ENCODE measurements around the gene LONRF2. TPM values are rescaled to one million over a fixed set of nuclear protein-coding genes. Genes with fewer than 3 reads are reported as not detected.
A peak's percentile ranks its signal among the peaks of the same experiment; 100 is the strongest.

Gene LONRF2
- total and polyA plus RNA-seq, 8 donors: 2.5 to 4.6 (median 3.4) TPM

GRCh38 chr2:100320547-100321178 lies 1.6 kb downstream of the LONRF2 start:
- DNase-seq: no peak
- H3K27me3 ChIP-seq: peaks cover 22 to 82% of the 10 kb centered on the region in 2 donors
- H3K4me3 ChIP-seq: peak overlapping the region in 1 of 2 donors; percentile 44
- no peak overlapping the region for H3K27ac ChIP-seq
- intact Hi-C loops (cut with DNase I): no loop called here
- peaks cover 0 to 14% of the 10 kb centered on the region in 2 donors for H3K9me3 ChIP-seq
- TF ChIP-seq, protein P1, sequence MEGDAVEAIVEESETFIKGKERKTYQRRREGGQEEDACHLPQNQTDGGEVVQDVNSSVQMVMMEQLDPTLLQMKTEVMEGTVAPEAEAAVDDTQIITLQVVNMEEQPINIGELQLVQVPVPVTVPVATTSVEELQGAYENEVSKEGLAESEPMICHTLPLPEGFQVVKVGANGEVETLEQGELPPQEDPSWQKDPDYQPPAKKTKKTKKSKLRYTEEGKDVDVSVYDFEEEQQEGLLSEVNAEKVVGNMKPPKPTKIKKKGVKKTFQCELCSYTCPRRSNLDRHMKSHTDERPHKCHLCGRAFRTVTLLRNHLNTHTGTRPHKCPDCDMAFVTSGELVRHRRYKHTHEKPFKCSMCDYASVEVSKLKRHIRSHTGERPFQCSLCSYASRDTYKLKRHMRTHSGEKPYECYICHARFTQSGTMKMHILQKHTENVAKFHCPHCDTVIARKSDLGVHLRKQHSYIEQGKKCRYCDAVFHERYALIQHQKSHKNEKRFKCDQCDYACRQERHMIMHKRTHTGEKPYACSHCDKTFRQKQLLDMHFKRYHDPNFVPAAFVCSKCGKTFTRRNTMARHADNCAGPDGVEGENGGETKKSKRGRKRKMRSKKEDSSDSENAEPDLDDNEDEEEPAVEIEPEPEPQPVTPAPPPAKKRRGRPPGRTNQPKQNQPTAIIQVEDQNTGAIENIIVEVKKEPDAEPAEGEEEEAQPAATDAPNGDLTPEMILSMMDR (IDR thresholded peaks at IDR 0.05): no peak
- peak; percentile 61 for ATAC-seq
- H3K4me1 ChIP-seq: peaks cover 0 to 5% of the 10 kb centered on the region in 2 donors
- H3K36me3 ChIP-seq: no peaks in the 10 kb centered on the region

GRCh38 chr2:100317634-100318033 lies 4.7 kb downstream of the LONRF2 start:
- no peak overlapping the region for H3K4me3 ChIP-seq
- H3K4me1 ChIP-seq: peaks cover 0 to 5% of the 10 kb centered on the region in 2 donors
- no peak overlapping the region for H3K27ac ChIP-seq
- peaks cover 0 to 14% of the 10 kb centered on the region in 2 donors for H3K9me3 ChIP-seq
- peaks cover 5 to 52% of the 10 kb centered on the region in 2 donors for H3K27me3 ChIP-seq
- DNase-seq (no peak), ATAC-seq (no peak)
- TF ChIP-seq, protein P1 (IDR thresholded peaks at IDR 0.05): no peak
- no peaks in the 10 kb centered on the region for H3K36me3 ChIP-seq
- intact Hi-C loops (cut with DNase I): no loop called here

GRCh38 chr2:100309973-100310719 lies 12.2 kb downstream of the LONRF2 start:
- Histone ChIP-seq H3K27me3 (no peaks in the 10 kb centered on the region), H3K4me1 (no peaks in the 10 kb centered on the region), H3K9me3 (no peaks in the 10 kb centered on the region), H3K4me3 (no peak overlapping the region), H3K36me3 (no peaks in the 10 kb centered on the region), H3K27ac (no peak overlapping the region)
- intact Hi-C loops (cut with DNase I): no loop called here
- TF ChIP-seq, protein P1 (IDR thresholded peaks at IDR 0.05): no peak
- no peak for DNase-seq
- ATAC-seq: no peak

GRCh38 chr2:100309311-100309710 lies 13.0 kb downstream of the LONRF2 start:
- Histone ChIP-seq H3K4me3 (no peak overlapping the region), H3K27me3 (no peaks in the 10 kb centered on the region), H3K36me3 (no peaks in the 10 kb centered on the region), H3K27ac (no peak overlapping the region), H3K4me1 (no peaks in the 10 kb centered on the region), H3K9me3 (no peaks in the 10 kb centered on the region)
- ATAC-seq (no peak), DNase-seq (no peak)
- intact Hi-C loops (cut with DNase I): no loop called here
- TF ChIP-seq, protein P1 (IDR thresholded peaks at IDR 0.05): no peak

DNA sequence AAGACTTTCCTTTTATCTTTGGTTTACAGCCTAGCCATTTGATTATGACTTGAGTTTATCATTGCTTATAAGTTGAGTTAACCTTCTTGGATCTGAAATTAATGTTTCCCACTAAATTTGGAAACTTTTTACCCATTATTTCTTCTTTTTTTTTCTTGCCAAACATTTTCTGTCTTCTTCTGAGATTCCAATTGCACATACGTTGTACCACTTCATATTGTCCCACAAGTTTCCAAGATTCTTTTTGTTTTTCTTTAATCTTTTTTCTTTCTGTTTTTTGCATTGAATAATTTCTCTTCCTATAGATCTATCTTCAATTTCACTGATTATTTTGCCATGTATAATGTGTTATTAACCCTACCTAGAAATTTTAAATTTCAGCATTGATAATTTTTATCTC lies 18.6 kb downstream of the LONRF2 start:
- no peaks in the 10 kb centered on the region for H3K4me1 ChIP-seq
- TF ChIP-seq, protein P1 (IDR thresholded peaks at IDR 0.05): no peak

More for the DNA sequence above, 18.6 kb downstream of the LONRF2 start:
- Histone ChIP-seq H3K36me3 (no peaks in the 10 kb centered on the region), H3K9me3 (no peaks in the 10 kb centered on the region), H3K4me3 (no peak overlapping the region), H3K27me3 (no peaks in the 10 kb centered on the region), H3K27ac (no peak overlapping the region)
- ATAC-seq (no peak), DNase-seq (no peak)
- intact Hi-C loops (cut with DNase I): no loop called here

Data from left lung (tissue), 10 donors.